Omental fat pad (tissue), 4 donors: Measurements from ENCODE around the gene PLCB1. TPM values are rescaled to one million over a fixed set of nuclear protein-coding genes. Genes with fewer than 3 reads are reported as not detected.

Experiments used
- ATAC-seq: fragments of 150-250 bp; one replicate; pipeline ENCODE4 v1.9.1; 2016; ENCODE audit warnings: mild to moderate bottlenecking, moderate library complexity; ENCODE audit not compliant: low FRiP score
- DNase-seq: peaks from one replicate; pipeline ENCODE4 v3.0.0-alpha.2; 2019; ENCODE audit warnings: low spot score
- total RNA-seq, 4 donors: library from RNA; depleted of rRNA; stranded (reverse); fragments of >200 nt; gene quantifications; one replicate each; pipeline ENCODE4 v1.1.0, GENCODE V29; 2016
- TF ChIP-seq, protein P1 (sequence below), 3 donors: fragments of 450-650 bp; IDR thresholded peaks; one replicate each; pipeline ENCODE4 v1.5.1; 2016 to 2017; ENCODE audit warnings: antibody characterized with exemption in 3 of 3, mild to moderate bottlenecking in 3 of 3, moderate library complexity in 2 of 3

The PLCB1 gene
- total RNA-seq, 4 donors from 2014 or later: 22.4 to 60.5 (median 36.4) TPM

DNA sequence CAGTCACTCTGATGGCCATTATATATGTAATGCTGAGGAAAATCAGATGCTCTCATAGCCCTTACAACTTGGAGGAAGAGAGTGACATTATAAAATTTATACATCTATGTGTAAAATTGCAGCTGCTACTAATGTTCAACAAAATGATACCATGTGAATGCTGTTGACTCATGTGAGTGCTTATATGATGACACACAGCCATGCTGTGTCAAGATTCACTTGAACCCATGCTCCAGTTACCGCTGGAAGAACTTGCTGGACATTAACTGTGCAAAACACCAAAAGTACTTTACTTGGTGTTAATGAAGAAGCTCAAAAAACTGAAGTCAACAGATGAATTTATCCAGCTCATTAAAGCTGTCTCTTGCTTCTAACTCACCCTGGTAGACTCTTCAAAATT, 617.9 kb downstream of the PLCB1 start:
- TF ChIP-seq, protein P1, sequence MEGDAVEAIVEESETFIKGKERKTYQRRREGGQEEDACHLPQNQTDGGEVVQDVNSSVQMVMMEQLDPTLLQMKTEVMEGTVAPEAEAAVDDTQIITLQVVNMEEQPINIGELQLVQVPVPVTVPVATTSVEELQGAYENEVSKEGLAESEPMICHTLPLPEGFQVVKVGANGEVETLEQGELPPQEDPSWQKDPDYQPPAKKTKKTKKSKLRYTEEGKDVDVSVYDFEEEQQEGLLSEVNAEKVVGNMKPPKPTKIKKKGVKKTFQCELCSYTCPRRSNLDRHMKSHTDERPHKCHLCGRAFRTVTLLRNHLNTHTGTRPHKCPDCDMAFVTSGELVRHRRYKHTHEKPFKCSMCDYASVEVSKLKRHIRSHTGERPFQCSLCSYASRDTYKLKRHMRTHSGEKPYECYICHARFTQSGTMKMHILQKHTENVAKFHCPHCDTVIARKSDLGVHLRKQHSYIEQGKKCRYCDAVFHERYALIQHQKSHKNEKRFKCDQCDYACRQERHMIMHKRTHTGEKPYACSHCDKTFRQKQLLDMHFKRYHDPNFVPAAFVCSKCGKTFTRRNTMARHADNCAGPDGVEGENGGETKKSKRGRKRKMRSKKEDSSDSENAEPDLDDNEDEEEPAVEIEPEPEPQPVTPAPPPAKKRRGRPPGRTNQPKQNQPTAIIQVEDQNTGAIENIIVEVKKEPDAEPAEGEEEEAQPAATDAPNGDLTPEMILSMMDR (IDR thresholded peaks at IDR 0.05): no peak
- DNase-seq (no peak), ATAC-seq (no peak)

DNA sequence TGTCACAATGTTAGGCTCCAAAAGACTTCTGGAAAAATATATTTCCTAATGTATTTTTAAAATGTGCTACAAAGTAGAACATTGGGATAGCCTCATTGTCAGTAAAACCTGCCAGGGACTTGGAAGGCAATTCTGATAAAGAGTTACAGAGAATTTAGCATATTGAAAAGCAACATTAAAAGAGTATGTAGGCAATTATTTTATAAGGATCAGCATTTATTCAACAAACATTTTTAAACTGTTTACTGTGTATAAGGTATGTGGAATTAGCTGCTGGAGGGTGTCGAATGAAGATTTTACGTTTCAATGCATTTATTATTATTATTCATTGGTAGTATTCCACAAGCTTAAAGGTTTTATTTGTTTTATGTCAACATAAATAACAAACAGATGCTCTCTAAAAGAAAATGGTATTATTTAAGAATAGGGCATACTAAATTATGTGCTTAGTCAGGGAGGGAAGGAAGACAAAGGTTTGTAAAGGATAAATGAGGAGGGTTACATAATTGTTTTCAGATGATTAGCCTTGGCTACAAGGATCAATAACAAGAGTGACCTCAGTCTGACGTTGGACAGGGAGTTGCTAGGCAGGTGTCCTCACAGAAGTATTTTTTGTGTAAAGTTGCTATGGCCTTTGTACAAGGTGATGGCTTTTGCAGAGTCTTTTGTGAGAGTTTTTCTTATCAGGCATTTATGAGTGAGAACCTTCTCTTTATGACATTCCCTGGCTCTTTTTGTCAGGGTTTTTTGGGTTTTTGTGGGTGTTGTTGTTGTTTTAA, 623.5 kb downstream of the PLCB1 start:
- TF ChIP-seq, protein P1 (IDR thresholded peaks at IDR 0.05): no peak

DNA sequence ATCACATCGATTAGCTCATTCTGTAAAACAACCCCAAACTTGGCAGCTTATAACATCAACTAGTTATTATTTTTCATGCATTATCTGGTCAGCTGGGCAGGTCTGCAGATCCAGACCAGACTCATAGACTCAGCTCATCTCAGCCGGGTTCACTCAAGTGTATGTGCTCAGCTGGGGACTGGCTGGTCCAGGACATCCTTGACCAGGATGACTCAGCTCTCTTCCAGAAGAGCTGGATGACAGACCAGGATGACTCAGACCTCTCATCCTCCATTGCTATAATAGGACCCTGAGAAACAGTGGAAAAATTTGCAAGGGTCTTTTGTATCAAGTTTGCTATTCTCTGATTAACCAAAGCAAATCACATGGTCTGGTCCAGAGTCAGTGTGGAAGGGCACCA, 624.3 kb downstream of the PLCB1 start:
- DNase-seq: no peak
- peak; percentile 74 for ATAC-seq
- TF ChIP-seq, protein P1 (IDR thresholded peaks at IDR 0.05): no peak

More for the DNA sequence above, 623.5 kb downstream of the PLCB1 start:
- DNase-seq (no peak), ATAC-seq (no peak)

- TF ChIP-seq, protein P1 (IDR thresholded peaks at IDR 0.05): no peak
- ATAC-seq: peak; percentile 65
Measured at GRCh38 chr20:8757146-8757545, 625.1 kb downstream of the PLCB1 start.

GRCh38 chr20:8764344-8764962, 632.4 kb downstream of the PLCB1 start:
- TF ChIP-seq, protein P1 (IDR thresholded peaks at IDR 0.05): no peak
- peak; percentile 13 for ATAC-seq
- DNase-seq: no peak

More at GRCh38 chr20:8757146-8757545, 625.1 kb downstream of the PLCB1 start:
- DNase-seq: no peak

- TF ChIP-seq, protein P1 (IDR thresholded peaks at IDR 0.05): no peak
- ATAC-seq (no peak), DNase-seq (no peak)
Measured at GRCh38 chr20:8766868-8767390, 634.9 kb downstream of the PLCB1 start.
